Sigmoid colon (tissue), 7 donors: ENCODE measurements around the gene VIP. TPM values are rescaled to one million over a fixed set of nuclear protein-coding genes. Genes with fewer than 3 reads are reported as not detected.

Source experiments
- DNase-seq: peaks from one replicate; pipeline ENCODE4 v3.0.0-alpha.2; 2019
- H3K27ac ChIP-seq, 4 donors: fragments of 200-600 bp; sonication (generic); one replicate each; pipeline ENCODE4 v1.5.1; 2016 to 2019; ENCODE audit warnings: mild to moderate bottlenecking in 1 of 4
- H3K27me3 ChIP-seq, 3 donors: fragments of 200-600 bp; sonication (generic); one replicate each; pipeline ENCODE4 v1.5.1; 2019; ENCODE audit warnings: mild to moderate bottlenecking in 1 of 3
- H3K36me3 ChIP-seq, 4 donors: fragments of 200-600 bp; sonication (generic); one replicate each; pipeline ENCODE4 v1.5.1; 2016 to 2019
- H3K4me1 ChIP-seq, 4 donors: fragments of 200-600 bp; sonication (generic); one replicate each; pipeline ENCODE4 v1.5.1; 2017 to 2019
- H3K4me3 ChIP-seq, 4 donors: fragments of 200-600 bp; sonication (generic); one replicate each; pipeline ENCODE4 v1.5.1; 2017 to 2019; ENCODE audit warnings: mild to moderate bottlenecking in 2 of 4, moderate library complexity in 1 of 4
- H3K9me3 ChIP-seq, 4 donors: fragments of 200-600 bp in 3 of 4; sonication (generic) in 3 of 4; one replicate each; pipeline versions ENCODE4 v1.5.1 to v1.6.1; 2013 to 2019
- CTCF ChIP-seq, 4 experiments: fragments of 450-650 bp in 3 of 4; fragments of 200-600 bp in 1 of 4; IDR thresholded peaks; one replicate each; pipeline ENCODE4 v1.5.1; 2016 to 2019; ENCODE audit warnings: antibody characterized with exemption in 4 of 4, mild to moderate bottlenecking in 3 of 4, moderate library complexity in 2 of 4
- EP300 ChIP-seq, 4 donors: sonication (generic); formaldehyde crosslinking; IDR thresholded peaks; one replicate each; pipeline ENCODE4 v1.6.1; 2017; ENCODE audit warnings: antibody characterized with exemption in 4 of 4
- POLR2A ChIP-seq, 2 donors: fragments of 450-650 bp; IDR thresholded peaks; one replicate each; pipeline ENCODE4 v1.6.1; 2016; ENCODE audit warnings: antibody characterized with exemption in 2 of 2, mild to moderate bottlenecking in 2 of 2, moderate library complexity in 2 of 2
- POLR2AphosphoS5 ChIP-seq, 4 donors: sonication (generic); formaldehyde crosslinking; IDR thresholded peaks; one replicate each; pipeline ENCODE4 v1.6.1; 2017; ENCODE audit warnings: antibody characterized with exemption in 4 of 4
- WGBS, 2 donors: extraction: QIAGEN DNeasy Blood & Tissue Kit; methylation state at CpG; one replicate each; pipeline ENCODE4 v1.1.7; 2013; 5-methylcytosine and 5-hydroxymethylcytosine counted together
- intact Hi-C: fragments of 100-400 bp; cut with DNase I; formaldehyde crosslinking; loops from one replicate; pipeline ENCODE4 v1.15.1; 2023
- polyA plus RNA-seq, 3 donors: library from polyadenylated mRNA; stranded (reverse); fragments of 200-250 nt; gene quantifications; one replicate each; pipeline ENCODE4 v1.2.3, GENCODE V29; 2013
- total RNA-seq, 4 donors: library from RNA; depleted of rRNA; stranded (reverse); fragments of >200 nt; gene quantifications; one replicate each; pipeline ENCODE4 v1.1.0, GENCODE V29; 2016
- donor health status: healthy with polysubstance abuse.
- donor health status: Bipolar disorder and iron deficiency.
- donor health status: healthy.

The VIP gene
- total and polyA plus RNA-seq, 7 donors, result 18.8 to 156 (median 41.3) TPM; not detected in 2

GRCh38 chr6:152746172-152746553, 4.4 kb upstream of the VIP start:
- no peak for DNase-seq
- no peaks in the 10 kb centered on the region for H3K36me3 ChIP-seq
- H3K9me3 ChIP-seq, result no peaks in the 10 kb centered on the region
- H3K27ac ChIP-seq, result no peak overlapping the region
- H3K27me3 ChIP-seq, result no peaks in the 10 kb centered on the region
- no peaks in the 10 kb centered on the region for H3K4me1 ChIP-seq
- no peak overlapping the region for H3K4me3 ChIP-seq
- intact Hi-C loops, result no loop called here
- WGBS, 2 donors, result 84 to 87% methylated on average over 2 of the region's 2 CpGs
- TF ChIP-seq POLR2A (IDR thresholded peaks at IDR 0.05), result no peak
- no peak for TF ChIP-seq EP300 (IDR thresholded peaks at IDR 0.05)
- no peak for TF ChIP-seq POLR2AphosphoS5 (IDR thresholded peaks at IDR 0.05)
- TF ChIP-seq CTCF (IDR thresholded peaks at IDR 0.05), result no peak

- Histone ChIP-seq H3K36me3 (no peaks in the 10 kb centered on the region), H3K9me3 (no peaks in the 10 kb centered on the region), H3K4me3 (no peak overlapping the region), H3K27me3 (no peaks in the 10 kb centered on the region), H3K27ac (no peak overlapping the region), H3K4me1 (no peaks in the 10 kb centered on the region)
- 30 to 42% methylated on average over 1 of the region's 1 CpG for WGBS, 2 donors
- intact Hi-C loops, result no loop called here
- DNase-seq, result no peak
- no peak for TF ChIP-seq EP300 (IDR thresholded peaks at IDR 0.05)
- no peak for TF ChIP-seq POLR2A (IDR thresholded peaks at IDR 0.05)
- TF ChIP-seq CTCF (IDR thresholded peaks at IDR 0.05), result no peak
- no peak for TF ChIP-seq POLR2AphosphoS5 (IDR thresholded peaks at IDR 0.05)
Measured at GRCh38 chr6:152748843-152749242, 1.8 kb upstream of the VIP start.

GRCh38 chr6:152749336-152749735, 1.3 kb upstream of the VIP start:
- no peaks in the 10 kb centered on the region for H3K36me3 ChIP-seq
- no peak overlapping the region for H3K27ac ChIP-seq
- 72 to 74% methylated on average over 1 of the region's 1 CpG for WGBS, 2 donors
- TF ChIP-seq CTCF (IDR thresholded peaks at IDR 0.05), result no peak
- TF ChIP-seq EP300 (IDR thresholded peaks at IDR 0.05), result no peak
- TF ChIP-seq POLR2AphosphoS5 (IDR thresholded peaks at IDR 0.05), result no peak
- no peak for TF ChIP-seq POLR2A (IDR thresholded peaks at IDR 0.05)
- no peak for DNase-seq
- intact Hi-C loops, result no loop called here
- no peak overlapping the region for H3K4me3 ChIP-seq
- no peaks in the 10 kb centered on the region for H3K9me3 ChIP-seq
- no peaks in the 10 kb centered on the region for H3K27me3 ChIP-seq
- H3K4me1 ChIP-seq, result no peaks in the 10 kb centered on the region

- no peaks in the 10 kb centered on the region for H3K27me3 ChIP-seq
- TF ChIP-seq CTCF (IDR thresholded peaks at IDR 0.05) (no peak), POLR2AphosphoS5 (IDR thresholded peaks at IDR 0.05) (no peak), POLR2A (IDR thresholded peaks at IDR 0.05) (no peak), EP300 (IDR thresholded peaks at IDR 0.05) (no peak)
- H3K9me3 ChIP-seq, result no peaks in the 10 kb centered on the region
- WGBS, 2 donors, result 80 to 89% methylated on average over 3 of the region's 3 CpGs
- no peaks in the 10 kb centered on the region for H3K4me1 ChIP-seq
- intact Hi-C loops, result no loop called here
- H3K27ac ChIP-seq, result no peak overlapping the region
- no peaks in the 10 kb centered on the region for H3K36me3 ChIP-seq
- H3K4me3 ChIP-seq, result no peak overlapping the region
- DNase-seq, result no peak
Measured at GRCh38 chr6:152765331-152765730, 14.7 kb downstream of the VIP start.

GRCh38 chr6:152769159-152769558, 18.6 kb downstream of the VIP start:
- H3K27me3 ChIP-seq, result no peaks in the 10 kb centered on the region
- H3K4me1 ChIP-seq, result no peaks in the 10 kb centered on the region
- 87 to 90% methylated on average over 7 of the region's 7 CpGs for WGBS, 2 donors
- no peak overlapping the region for H3K4me3 ChIP-seq
- H3K36me3 ChIP-seq, result no peaks in the 10 kb centered on the region
- H3K27ac ChIP-seq, result no peak overlapping the region
- no peaks in the 10 kb centered on the region for H3K9me3 ChIP-seq
- intact Hi-C loops, result no loop called here
- no peak for DNase-seq
- no peak for TF ChIP-seq POLR2A (IDR thresholded peaks at IDR 0.05)
- no peak for TF ChIP-seq POLR2AphosphoS5 (IDR thresholded peaks at IDR 0.05)
- no peak for TF ChIP-seq EP300 (IDR thresholded peaks at IDR 0.05)
- no peak for TF ChIP-seq CTCF (IDR thresholded peaks at IDR 0.05)
